OCI-LY7 (cell line): Measurements from ENCODE around the gene SEC14L5. TPM values are rescaled to one million over a fixed set of nuclear protein-coding genes. Genes with fewer than 3 reads are reported as not detected.

Experiments
- BruUV-seq: library from RNA; stranded (reverse); fragments of 400-500 nt; replicated peaks from 2 replicates; lab custom pipeline; 2021; lab: Mats Ljungman, UMichigan
- CTCF ChIA-PET: fragments of 300-600 bp; sonication (Branson Sonifier 250); formaldehyde crosslinking; loops from one replicate; lab custom pipeline; 2022; ENCODE audit warnings: antibody characterized with exemption; ENCODE audit not compliant: unreplicated experiment; lab: Charles Lee
- POLR2A ChIA-PET: fragments of 300-600 bp; sonication (Branson Sonifier 250); formaldehyde crosslinking; loops from one replicate; lab custom pipeline; 2022; ENCODE audit warnings: antibody characterized with exemption; lab: Charles Lee
- DNase-seq: peaks from one replicate; pipeline ENCODE4 v3.0.0-alpha.2; 2015; ENCODE audit warnings: low spot score
- H2AFZ ChIP-seq: fragments of 200-600 bp; sonication (generic), shearing (Covaris generic); 2 replicates; pipeline ENCODE4 v1.6.1; 2014; ENCODE audit warnings: mild to moderate bottlenecking, antibody characterized with exemption, low read length, moderate library complexity
- H3K27ac ChIP-seq: fragments of 200-600 bp; sonication (generic); 2 replicates; pipeline ENCODE4 v1.5.1; 2014; ENCODE audit warnings: mixed run types, low read depth, mild to moderate bottlenecking, moderate library complexity, low read length, inconsistent platforms; ENCODE audit not compliant: poor library complexity, severe bottlenecking
- H3K36me3 ChIP-seq: fragments of 200-600 bp; sonication (generic); 2 replicates; pipeline ENCODE4 v1.6.1; 2014; ENCODE audit warnings: mild to moderate bottlenecking, antibody characterized with exemption, low read length, moderate library complexity, mixed read lengths; ENCODE audit not compliant: insufficient read depth
- H3K4me1 ChIP-seq: fragments of 200-600 bp; sonication (generic); 2 replicates; pipeline ENCODE4 v1.5.1; 2014; ENCODE audit warnings: mild to moderate bottlenecking, low read length; ENCODE audit not compliant: insufficient read depth, poor library complexity, severe bottlenecking
- H3K4me2 ChIP-seq: fragments of 200-600 bp; sonication (generic); 2 replicates; pipeline ENCODE4 v1.6.1; 2014; ENCODE audit warnings: mild to moderate bottlenecking, low read length
- H3K4me3 ChIP-seq: fragments of 200-600 bp; sonication (generic); 2 replicates; pipeline ENCODE4 v1.5.1; 2014; ENCODE audit warnings: mild to moderate bottlenecking, low read depth, low read length; ENCODE audit not compliant: poor library complexity, severe bottlenecking
- H3K79me2 ChIP-seq: fragments of 200-600 bp; sonication (generic); 2 replicates; pipeline ENCODE4 v1.6.1; 2016; ENCODE audit warnings: low read depth, mild to moderate bottlenecking, low read length, moderate library complexity, mixed read lengths; ENCODE audit not compliant: insufficient read depth
- H3K9me2 ChIP-seq: fragments of 200-600 bp; sonication (generic); 2 replicates; pipeline ENCODE4 v1.6.1; 2016; ENCODE audit warnings: mild to moderate bottlenecking, low read length, mixed read lengths; ENCODE audit not compliant: insufficient read depth
- H3K9me3 ChIP-seq: fragments of 200-600 bp; sonication (generic); 2 replicates; pipeline ENCODE4 v1.6.1; 2014; ENCODE audit warnings: mild to moderate bottlenecking, mixed run types, low read length, mixed read lengths
- H4K20me1 ChIP-seq: fragments of 200-600 bp; sonication (generic); 2 replicates; pipeline ENCODE4 v1.6.1; 2014; ENCODE audit warnings: mild to moderate bottlenecking, antibody characterized with exemption, low read length, moderate library complexity, mixed read lengths; ENCODE audit not compliant: insufficient read depth
- CTCF ChIP-seq: fragments of 200-600 bp; sonication (generic); conservative IDR thresholded peaks from 2 replicates; pipeline ENCODE4 v1.5.1; 2014; ENCODE audit warnings: mild to moderate bottlenecking, antibody characterized with exemption, low read length, moderate library complexity, mixed read lengths
- EZH2phosphoT487 ChIP-seq: fragments of 200-600 bp; sonication (generic); IDR thresholded peaks from 2 replicates; pipeline ENCODE4 v1.6.1; 2018; ENCODE audit warnings: low read depth, borderline replicate concordance, mild to moderate bottlenecking, mixed run types, antibody characterized with exemption, low read length, moderate library complexity, mixed read lengths
- intact Hi-C: fragments of 100-400 bp; cut with micrococcal nuclease; formaldehyde crosslinking; loops from one replicate; pipeline ENCODE4 v1.10.0; 2022; ENCODE audit not compliant: unreplicated experiment
- total RNA-seq, 2 experiments: library from RNA; depleted of rRNA in 1 of 2; stranded (reverse); fragments of >200 nt in 1 of 2; shearing (Covaris generic) in 1 of 2; gene quantifications; 2 replicates each; pipeline ENCODE4 v1.2.3, GENCODE V29; 2014 to 2022

Gene SEC14L5
- total RNA-seq, 2 experiments from 2014 or later = not detected

DNA sequence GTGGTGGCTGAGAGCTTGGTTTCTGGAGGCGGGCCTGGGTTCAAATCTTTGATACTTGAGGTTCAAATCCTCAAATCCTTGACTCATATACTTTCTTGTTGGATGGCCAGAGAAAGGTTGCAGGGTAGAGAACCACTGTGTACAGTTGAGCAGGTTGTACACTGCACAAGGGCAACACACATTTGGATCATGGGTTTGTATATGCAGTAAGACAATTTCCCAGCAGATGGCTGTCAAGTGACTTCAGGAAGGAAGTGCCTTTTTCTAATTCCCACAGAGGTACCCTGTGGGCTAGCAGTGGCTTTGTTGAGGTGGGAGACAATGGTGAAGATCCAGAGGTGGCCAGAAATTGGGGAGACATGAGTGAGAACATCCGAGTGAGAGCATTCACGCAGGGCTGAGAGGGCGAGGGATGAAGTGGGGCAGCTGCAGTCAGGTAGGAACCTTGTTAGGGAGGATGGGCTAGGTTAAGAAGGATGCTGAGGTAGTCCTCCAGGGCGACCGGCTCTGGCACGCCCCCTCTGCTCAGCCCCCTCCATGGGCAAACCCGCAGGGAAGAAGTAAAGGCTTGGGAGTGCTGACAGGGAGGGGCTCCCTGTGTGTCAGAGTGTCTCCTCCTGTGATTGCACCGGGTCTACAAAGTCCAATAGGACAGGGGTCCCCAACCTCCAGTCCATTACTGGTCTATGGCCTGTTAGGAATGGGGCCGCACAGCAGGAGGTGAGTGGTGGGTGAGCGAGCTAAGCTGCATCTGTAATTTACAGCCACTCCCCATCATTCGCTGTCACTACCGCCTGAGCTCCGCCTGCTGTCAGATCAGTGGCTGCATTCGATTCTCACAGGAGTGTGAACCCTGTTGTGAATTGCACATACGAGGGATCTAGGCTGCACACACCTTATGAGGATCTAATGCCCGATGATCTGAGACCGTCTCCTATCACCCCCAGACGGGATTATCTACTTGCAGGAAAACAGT lies 104.9 kb downstream of the SEC14L5 start:
- intact Hi-C loops = no loop called here
- POLR2A ChIA-PET = interaction anchor here (0.6 kb wide), 1 partner anchor 9 kb away, joined by 3 read pairs; no protein-coding TSS in a partner anchor
- CTCF ChIA-PET = no interaction called here

DNA sequence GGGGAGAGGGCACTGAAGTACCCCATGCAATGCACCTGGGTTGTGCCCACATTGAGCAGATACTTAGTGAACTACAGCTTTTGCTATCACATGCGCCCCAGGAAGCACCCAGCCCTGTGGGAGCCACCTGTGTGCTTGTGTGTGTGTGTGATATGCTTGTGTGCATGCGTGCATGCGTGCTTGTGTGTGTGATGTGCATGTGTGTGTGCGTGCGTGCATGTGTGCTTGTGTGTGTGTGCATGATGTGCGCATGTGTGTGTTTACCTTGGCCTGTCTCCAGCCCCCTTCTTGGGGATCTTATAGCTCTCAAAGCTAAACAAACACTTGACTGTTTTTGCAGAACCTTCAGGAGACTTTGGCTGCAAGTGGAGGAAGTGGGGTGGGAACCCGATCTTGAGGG lies 106.8 kb downstream of the SEC14L5 start:
- Histone ChIP-seq H2AFZ (no peak overlapping the region), H3K4me2 (no peak overlapping the region), H3K4me1 (no peaks in the 10 kb centered on the region), H3K4me3 (no peak overlapping the region), H4K20me1 (no peaks in the 10 kb centered on the region), H3K36me3 (no peaks in the 10 kb centered on the region), H3K9me3 (no peaks in the 10 kb centered on the region), H3K27ac (no peak overlapping the region), H3K79me2 (no peaks in the 10 kb centered on the region), H3K9me2 (no peaks in the 10 kb centered on the region)
- POLR2A ChIA-PET = no interaction called here
- CTCF ChIA-PET = no interaction called here
- intact Hi-C loops = no loop called here
- DNase-seq = no peak
- TF ChIP-seq EZH2phosphoT487 (no peak), CTCF (no peak)
- no TSS peak for BruUV-seq

More for the DNA sequence above, 104.9 kb downstream of the SEC14L5 start:
- Histone ChIP-seq H3K4me2 (no peak overlapping the region), H4K20me1 (no peaks in the 10 kb centered on the region), H3K4me3 (no peak overlapping the region), H3K4me1 (no peaks in the 10 kb centered on the region), H3K27ac (no peak overlapping the region), H3K9me3 (no peaks in the 10 kb centered on the region), H3K79me2 (no peaks in the 10 kb centered on the region), H3K36me3 (no peaks in the 10 kb centered on the region), H3K9me2 (no peaks in the 10 kb centered on the region), H2AFZ (no peak overlapping the region)
- DNase-seq = peak; percentile 10
- TF ChIP-seq EZH2phosphoT487 = no peak
- TF ChIP-seq CTCF = peak; percentile 41; the same call in 1 of the 2 replicates
- no TSS peak for BruUV-seq

DNA sequence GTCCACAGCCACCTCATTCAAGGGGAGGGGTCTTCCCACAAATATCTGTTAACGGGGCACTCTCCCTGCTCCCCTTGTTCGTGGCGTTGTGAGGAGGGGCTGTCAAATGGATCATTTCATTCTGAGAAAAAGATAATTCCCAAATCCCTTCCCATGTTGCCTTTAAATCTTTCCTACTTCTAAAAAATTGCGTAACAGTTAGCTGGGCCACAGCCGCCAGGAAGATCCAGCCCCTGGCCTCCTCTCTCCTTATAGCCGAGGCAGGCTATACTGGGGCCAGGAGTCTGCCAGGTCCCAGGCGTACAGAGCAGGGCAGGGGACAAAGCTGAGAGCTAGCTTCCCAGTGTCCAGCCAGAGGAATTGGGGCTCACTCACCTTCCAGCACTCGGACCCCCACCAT lies 107.2 kb downstream of the SEC14L5 start:
- CTCF ChIA-PET = no interaction called here
- BruUV-seq = no TSS peak
- POLR2A ChIA-PET = no interaction called here
- H3K4me1 ChIP-seq = no peaks in the 10 kb centered on the region
- H3K4me3 ChIP-seq = no peak overlapping the region
- no peaks in the 10 kb centered on the region for H3K36me3 ChIP-seq
- intact Hi-C loops = no loop called here
- H3K79me2 ChIP-seq = no peaks in the 10 kb centered on the region
- TF ChIP-seq EZH2phosphoT487 (no peak), CTCF (no peak)
- H3K27ac ChIP-seq = no peak overlapping the region
- H3K4me2 ChIP-seq = no peak overlapping the region
- no peaks in the 10 kb centered on the region for H3K9me2 ChIP-seq
- no peak overlapping the region for H2AFZ ChIP-seq
- DNase-seq = no peak
- H3K9me3 ChIP-seq = no peaks in the 10 kb centered on the region
- H4K20me1 ChIP-seq = no peaks in the 10 kb centered on the region
